Endothelial cell (in vitro differentiated cells): ENCODE results near the gene IFIT1. TPM values are rescaled to one million over a fixed set of nuclear protein-coding genes. Genes with fewer than 3 reads are reported as not detected.
A peak's percentile ranks its signal among the peaks of the same experiment; 100 is the strongest.
"Not testable (repeated sequence)": the region's sequence is repeated elsewhere in the genome, so short reads cannot be mapped to it uniquely, and the experiment has no call there.

Experiments used
- DNase-seq: peaks from one replicate; pipeline ENCODE4 v3.0.0; 2021; ENCODE audit warnings: low spot score
- H3K27ac Mint-ChIP-seq: one replicate; pipeline ENCODE4 v1.8.0; 2021; ENCODE audit warnings: mixed read lengths, inconsistent platforms; ENCODE audit not compliant: unreplicated experiment
- H3K27me3 Mint-ChIP-seq: one replicate; pipeline ENCODE4 v1.8.0; 2021; ENCODE audit warnings: mild to moderate bottlenecking, moderate library complexity, mixed read lengths, inconsistent platforms; ENCODE audit not compliant: unreplicated experiment
- H3K36me3 Mint-ChIP-seq: one replicate; pipeline ENCODE4 v1.8.0; 2021; ENCODE audit warnings: mild to moderate bottlenecking, low read depth, mixed read lengths, inconsistent platforms; ENCODE audit not compliant: unreplicated experiment
- H3K4me1 Mint-ChIP-seq: one replicate; pipeline ENCODE4 v1.8.0; 2021; ENCODE audit warnings: mild to moderate bottlenecking, mixed read lengths, inconsistent platforms; ENCODE audit not compliant: unreplicated experiment
- H3K4me3 Mint-ChIP-seq: one replicate; pipeline ENCODE4 v1.8.0; 2021; ENCODE audit warnings: mild to moderate bottlenecking, mixed read lengths, inconsistent platforms; ENCODE audit not compliant: unreplicated experiment
- H3K9me3 Mint-ChIP-seq: one replicate; pipeline ENCODE4 v1.8.0; 2021; ENCODE audit warnings: mixed read lengths, inconsistent platforms; ENCODE audit not compliant: unreplicated experiment
- CTCF ChIP-seq: fragments of 200-600 bp; sonication (generic); IDR thresholded peaks from one replicate; pipeline ENCODE4 v1.5.0; 2021; ENCODE audit warnings: antibody characterized with exemption; ENCODE audit not compliant: unreplicated experiment
- total RNA-seq: library from RNA; stranded (reverse); fragmentation: NEBNext Ultra II Directional; extraction: Animal tissue kit (Norgen Biotek cat#: 25700); gene quantifications from one replicate; pipeline ENCODE4 v1.2.1, GENCODE V29; 2021; ENCODE audit not compliant: unreplicated experiment

Gene IFIT1
- total RNA-seq, 1 donor from 2014 or later = 2.0 TPM

DNA sequence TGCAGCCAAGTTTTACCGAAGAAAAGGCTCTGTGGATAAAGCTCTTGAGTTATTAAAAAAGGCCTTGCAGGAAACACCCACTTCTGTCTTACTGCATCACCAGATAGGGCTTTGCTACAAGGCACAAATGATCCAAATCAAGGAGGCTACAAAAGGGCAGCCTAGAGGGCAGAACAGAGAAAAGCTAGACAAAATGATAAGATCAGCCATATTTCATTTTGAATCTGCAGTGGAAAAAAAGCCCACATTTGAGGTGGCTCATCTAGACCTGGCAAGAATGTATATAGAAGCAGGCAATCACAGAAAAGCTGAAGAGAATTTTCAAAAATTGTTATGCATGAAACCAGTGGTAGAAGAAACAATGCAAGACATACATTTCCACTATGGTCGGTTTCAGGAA lies 10.6 kb downstream of the IFIT1 start:
- Mint-ChIP-seq H3K36me3 (peaks cover 14% of the 10 kb centered on the region), H3K27me3 (peaks cover 2% of the 10 kb centered on the region), H3K4me3 (no peak overlapping the region), H3K9me3 (no peaks in the 10 kb centered on the region), H3K27ac (no peak overlapping the region), H3K4me1 (no peaks in the 10 kb centered on the region)
- TF ChIP-seq CTCF = no peak
- DNase-seq = no peak

DNA sequence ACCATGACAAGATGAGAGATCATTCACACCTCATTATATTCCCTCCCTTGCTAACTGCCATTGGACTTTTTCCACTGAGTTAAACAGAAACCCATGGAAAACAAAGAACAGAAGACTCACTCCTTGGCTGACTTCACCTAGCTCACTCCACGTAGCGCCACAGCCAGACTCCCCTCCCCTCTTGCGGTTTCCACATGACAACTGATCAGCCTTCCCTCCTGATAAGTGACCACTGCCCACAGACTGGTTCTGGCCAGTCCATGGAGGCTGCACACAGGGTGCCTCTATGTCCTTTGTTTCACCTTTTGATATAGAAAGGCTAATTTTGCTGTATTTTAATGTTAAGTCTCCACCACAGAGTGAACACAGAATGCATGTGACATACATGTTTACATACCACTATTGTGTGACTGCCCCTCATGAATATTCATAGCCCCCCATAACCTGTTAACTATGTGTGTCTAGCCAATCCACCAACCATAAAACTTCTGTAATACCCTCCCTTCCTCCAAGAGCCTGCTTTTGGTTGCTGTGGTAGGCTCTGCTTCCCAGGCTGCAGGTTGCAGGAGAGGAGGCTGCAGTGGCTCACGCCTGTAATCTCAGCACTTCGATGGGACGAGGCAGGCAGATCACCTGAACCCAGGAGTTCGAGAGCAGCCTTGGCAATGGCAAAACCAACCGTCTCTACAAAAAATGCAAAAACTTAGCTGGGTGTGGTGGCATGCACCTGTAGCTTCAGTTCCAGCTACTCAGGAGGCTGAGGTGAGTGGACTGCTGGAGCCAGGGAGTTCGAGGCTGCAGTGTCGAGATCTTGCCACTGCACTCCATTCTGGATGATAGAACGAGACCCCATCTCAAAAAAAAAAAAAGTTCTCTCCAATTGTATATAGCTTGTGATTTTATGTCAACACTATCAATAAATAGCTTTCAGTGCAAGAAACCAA lies 12.0 kb downstream of the IFIT1 start:
- H3K36me3 Mint-ChIP-seq = peaks cover 14% of the 10 kb centered on the region
- TF ChIP-seq CTCF = no peak
- H3K27ac Mint-ChIP-seq = no peak overlapping the region

GRCh38 chr10:89406178-89406577 lies 13.8 kb downstream of the IFIT1 start:
- not testable (repeated sequence) for H3K4me1 Mint-ChIP-seq

More for the DNA sequence above, 12.0 kb downstream of the IFIT1 start:
- H3K27me3 Mint-ChIP-seq = peaks cover 2% of the 10 kb centered on the region
- H3K4me1 Mint-ChIP-seq = no peaks in the 10 kb centered on the region
- H3K4me3 Mint-ChIP-seq = peak overlapping the region; percentile 3
- DNase-seq = no peak
- no peaks in the 10 kb centered on the region for H3K9me3 Mint-ChIP-seq

GRCh38 chr10:89407792-89408191 lies 15.4 kb downstream of the IFIT1 start:
- DNase-seq, H3K4me3 Mint-ChIP-seq, H3K9me3 Mint-ChIP-seq, H3K27me3 Mint-ChIP-seq, H3K4me1 Mint-ChIP-seq, H3K27ac Mint-ChIP-seq: not testable (repeated sequence)
- H3K36me3 Mint-ChIP-seq = peaks cover 14% of the 10 kb centered on the region

More at GRCh38 chr10:89406178-89406577, 13.8 kb downstream of the IFIT1 start:
- peaks cover 14% of the 10 kb centered on the region for H3K36me3 Mint-ChIP-seq
- not testable (repeated sequence) for H3K9me3 Mint-ChIP-seq, H3K27ac Mint-ChIP-seq, H3K27me3 Mint-ChIP-seq, DNase-seq
- peak overlapping the region; percentile 78 for H3K4me3 Mint-ChIP-seq

DNA sequence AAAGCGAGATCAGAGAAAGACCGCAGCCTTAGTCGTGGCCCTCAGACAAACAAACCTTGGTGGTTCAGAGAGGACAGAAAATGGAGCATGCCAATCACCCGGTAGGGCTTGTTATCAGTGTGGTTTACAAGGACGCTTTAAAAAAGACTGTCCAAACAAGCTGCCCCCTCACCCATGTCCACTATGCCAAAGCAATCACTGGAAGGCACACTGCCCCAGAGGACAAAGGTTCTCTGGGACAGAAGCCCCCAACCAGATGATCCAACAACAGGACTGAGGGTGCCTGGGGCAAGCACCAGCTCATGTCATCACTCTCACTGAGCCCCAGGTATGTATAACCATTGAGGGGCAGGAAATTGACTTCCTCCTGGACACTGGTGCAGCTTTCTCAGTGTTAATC lies 16.9 kb downstream of the IFIT1 start:
- peaks cover 14% of the 10 kb centered on the region for H3K36me3 Mint-ChIP-seq
- H3K9me3 Mint-ChIP-seq, H3K27ac Mint-ChIP-seq, H3K4me3 Mint-ChIP-seq, DNase-seq, H3K27me3 Mint-ChIP-seq, H3K4me1 Mint-ChIP-seq: not testable (repeated sequence)

DNA sequence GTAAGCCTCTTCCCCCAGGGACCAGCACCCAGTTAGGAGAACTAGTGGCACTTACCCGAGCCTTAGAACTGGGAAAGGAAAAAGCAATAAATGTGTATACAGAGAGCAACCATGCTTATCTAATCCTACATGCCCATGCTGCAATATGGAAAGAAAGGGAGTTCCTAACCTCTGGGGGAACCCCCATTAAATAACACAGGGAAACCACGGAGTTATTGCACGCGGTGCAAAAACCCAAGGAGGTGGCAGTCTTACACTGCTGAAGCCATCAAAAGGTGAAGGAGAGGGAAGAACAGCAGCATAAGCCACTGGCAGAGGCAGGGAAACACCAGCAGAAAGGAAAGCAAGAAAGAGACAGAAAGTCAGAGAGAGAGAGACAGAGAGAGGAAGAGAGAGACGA lies 18.1 kb downstream of the IFIT1 start:
- peaks cover 19% of the 10 kb centered on the region for H3K36me3 Mint-ChIP-seq
- H3K27ac Mint-ChIP-seq, H3K9me3 Mint-ChIP-seq, H3K4me3 Mint-ChIP-seq, H3K4me1 Mint-ChIP-seq, H3K27me3 Mint-ChIP-seq, DNase-seq: not testable (repeated sequence)

GRCh38 chr10:89411135-89411534 lies 18.7 kb downstream of the IFIT1 start:
- not testable (repeated sequence) for H3K9me3 Mint-ChIP-seq, DNase-seq, H3K4me3 Mint-ChIP-seq, H3K4me1 Mint-ChIP-seq, H3K27ac Mint-ChIP-seq
- Mint-ChIP-seq H3K36me3 (peaks cover 19% of the 10 kb centered on the region), H3K27me3 (peaks cover 11% of the 10 kb centered on the region)

GRCh38 chr10:89412276-89412675 lies 19.9 kb downstream of the IFIT1 start:
- not testable (repeated sequence) for H3K27ac Mint-ChIP-seq, H3K9me3 Mint-ChIP-seq, H3K4me1 Mint-ChIP-seq, DNase-seq, H3K4me3 Mint-ChIP-seq
- Mint-ChIP-seq H3K27me3 (peaks cover 11% of the 10 kb centered on the region), H3K36me3 (peaks cover 11% of the 10 kb centered on the region)
